Lower leg skin (tissue), 4 donors: ENCODE measurements around the gene ZMIZ2. TPM values are rescaled to one million over a fixed set of nuclear protein-coding genes. Genes with fewer than 3 reads are reported as not detected.
A peak's percentile ranks its signal among the peaks of the same experiment; 100 is the strongest.

Experiments used
- DNase-seq, 2 donors: peaks; one replicate each; pipeline ENCODE4 v3.0.0-alpha.2; 2019; ENCODE audit warnings: low spot score in 2 of 2
- H3K4me3 ChIP-seq: fragments of 200-600 bp; sonication (generic); 2 replicates; pipeline ENCODE4 v1.5.1; 2017; ENCODE audit warnings: mild to moderate bottlenecking, low read depth; ENCODE audit not compliant: poor library complexity, severe bottlenecking
- CTCF ChIP-seq, 3 donors: fragments of 450-650 bp; IDR thresholded peaks; one replicate each; pipeline ENCODE4 v1.5.1; 2016; ENCODE audit warnings: antibody characterized with exemption in 3 of 3, mild to moderate bottlenecking in 3 of 3, moderate library complexity in 2 of 3
- POLR2A ChIP-seq, 2 donors: fragments of 450-650 bp; IDR thresholded peaks; one replicate each; pipeline ENCODE4 v1.6.1; 2016 to 2017; ENCODE audit warnings: antibody characterized with exemption in 2 of 2, mild to moderate bottlenecking in 1 of 2, moderate library complexity in 1 of 2
- WGBS, 2 donors: methylation state at CpG; one replicate each; pipeline ENCODE4 v1.1.5; 2018; 5-methylcytosine and 5-hydroxymethylcytosine counted together
- intact Hi-C: fragments of 100-400 bp; cut with DNase I; formaldehyde crosslinking; loops from one replicate; pipeline ENCODE4 v1.15.0; 2023; ENCODE audit warnings: low total_unique reads
- total RNA-seq, 4 donors: library from RNA; depleted of rRNA; stranded (reverse); fragments of >200 nt; gene quantifications; one replicate each; pipeline ENCODE4 v1.1.0, GENCODE V29; 2016

ZMIZ2 gene
- total RNA-seq, 4 donors from 2014 or later: 21.1 to 36.0 (median 24.7) TPM

- TF ChIP-seq CTCF (IDR thresholded peaks at IDR 0.05) (no peak), POLR2A (IDR thresholded peaks at IDR 0.05) (no peak)
- peak; percentile 72 to 92 for DNase-seq
- intact Hi-C loops: no loop called here
- 26 to 33% methylated on average over 11 to 12 of the region's 12 CpGs for WGBS, 2 donors
- no peak overlapping the region for H3K4me3 ChIP-seq
Observed at GRCh38 chr7:44767912-44768627, 19.4 kb downstream of the ZMIZ2 start.

DNA sequence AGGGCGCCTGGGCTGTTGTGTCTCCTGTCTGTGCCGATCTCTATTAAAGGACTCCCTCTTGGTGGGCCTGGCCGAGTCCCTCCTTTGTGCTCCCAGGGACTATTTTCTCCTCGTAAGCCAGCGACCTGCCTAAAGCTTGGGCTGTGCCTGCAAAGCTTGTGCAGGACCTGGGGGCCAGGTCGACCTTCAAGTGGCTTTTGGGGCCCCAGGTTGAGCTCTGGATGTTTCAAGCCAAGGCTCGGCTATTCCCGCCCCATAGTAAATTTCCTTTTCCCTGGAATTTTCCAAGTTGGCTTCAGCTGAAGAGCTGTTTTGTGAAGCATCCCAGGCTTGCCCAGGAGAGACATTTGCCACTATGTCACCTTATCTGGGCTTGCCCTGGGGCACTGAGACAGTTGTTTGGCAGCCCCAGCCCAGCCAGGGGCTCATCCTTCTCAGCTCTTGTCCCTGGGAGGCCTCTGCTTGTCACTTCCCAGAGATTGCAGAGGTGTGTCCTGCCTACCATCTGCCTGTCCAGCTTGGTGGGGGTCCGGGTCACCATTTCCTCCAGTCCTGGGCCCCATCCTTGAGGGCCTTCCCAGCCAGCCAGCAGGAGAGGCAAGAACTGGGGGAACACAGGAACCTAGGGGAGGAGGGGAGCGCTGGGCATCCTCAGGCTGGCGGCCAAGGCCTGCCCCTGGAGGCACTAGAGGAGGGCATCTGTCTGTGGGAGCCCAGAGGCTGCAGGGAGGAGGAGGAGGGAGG is 20.2 kb downstream of the ZMIZ2 start:
- intact Hi-C loops: no loop called here
- 41 to 42% methylated on average over 9 to 11 of the region's 11 CpGs for WGBS, 2 donors
- no peak for DNase-seq
- TF ChIP-seq POLR2A (IDR thresholded peaks at IDR 0.05) (no peak), CTCF (IDR thresholded peaks at IDR 0.05) (no peak)
- no peak overlapping the region for H3K4me3 ChIP-seq

DNA sequence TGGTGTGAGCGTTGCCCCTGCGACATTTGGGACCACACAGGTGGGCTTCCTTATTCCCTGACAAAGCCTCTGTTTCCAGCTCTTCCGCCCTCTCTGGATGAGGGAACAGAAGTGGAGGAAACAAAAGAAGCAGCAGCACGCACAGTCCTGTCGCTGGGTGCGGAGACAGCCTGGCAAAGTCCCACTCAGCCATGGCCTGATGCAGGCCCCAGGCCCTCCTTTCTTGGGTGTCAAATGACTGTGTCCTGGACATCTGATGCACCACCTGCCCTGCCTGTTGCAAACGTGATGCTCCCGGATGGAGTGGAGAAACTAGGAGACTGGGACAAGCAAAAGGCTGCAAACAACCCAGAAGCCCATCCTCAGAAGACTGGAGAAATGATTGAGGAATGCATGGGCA is 20.7 kb downstream of the ZMIZ2 start:
- no peak overlapping the region for H3K4me3 ChIP-seq
- intact Hi-C loops: no loop called here
- DNase-seq: no peak
- 52 to 56% methylated on average over 8 of the region's 8 CpGs for WGBS, 2 donors
- no peak for TF ChIP-seq POLR2A (IDR thresholded peaks at IDR 0.05)
- no peak for TF ChIP-seq CTCF (IDR thresholded peaks at IDR 0.05)

- DNase-seq: no peak
- TF ChIP-seq CTCF (IDR thresholded peaks at IDR 0.05) (no peak), POLR2A (IDR thresholded peaks at IDR 0.05) (no peak)
- intact Hi-C loops: no loop called here
- no peak overlapping the region for H3K4me3 ChIP-seq
- 10 to 16% methylated on average over 10 of the region's 10 CpGs for WGBS, 2 donors
Observed at GRCh38 chr7:44769776-44770294, 21.2 kb downstream of the ZMIZ2 start.

- intact Hi-C loops: no loop called here
- TF ChIP-seq CTCF (IDR thresholded peaks at IDR 0.05) (no peak), POLR2A (IDR thresholded peaks at IDR 0.05) (no peak)
Observed at GRCh38 chr7:44771358-44771757, 22.7 kb downstream of the ZMIZ2 start.

More at GRCh38 chr7:44771358-44771757, 22.7 kb downstream of the ZMIZ2 start:
- no peak for DNase-seq
- WGBS, 2 donors: 78 to 90% methylated on average over 3 of the region's 3 CpGs
- H3K4me3 ChIP-seq: no peak overlapping the region
